Fibroblast of skin of left biceps (primary cell): ENCODE measurements around the gene ISCA2.
"Not testable (repeated sequence)": the region's sequence is repeated elsewhere in the genome, so short reads cannot be mapped to it uniquely, and the experiment has no call there.

ENCODE experiments used
- DNase-seq, 2 experiments: peaks; one replicate each; pipeline ENCODE4 v3.0.0-alpha.2; 2013; ENCODE audit warnings: low read depth in 2 of 2

ISCA2 gene, protein sequence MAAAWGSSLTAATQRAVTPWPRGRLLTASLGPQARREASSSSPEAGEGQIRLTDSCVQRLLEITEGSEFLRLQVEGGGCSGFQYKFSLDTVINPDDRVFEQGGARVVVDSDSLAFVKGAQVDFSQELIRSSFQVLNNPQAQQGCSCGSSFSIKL

DNA sequence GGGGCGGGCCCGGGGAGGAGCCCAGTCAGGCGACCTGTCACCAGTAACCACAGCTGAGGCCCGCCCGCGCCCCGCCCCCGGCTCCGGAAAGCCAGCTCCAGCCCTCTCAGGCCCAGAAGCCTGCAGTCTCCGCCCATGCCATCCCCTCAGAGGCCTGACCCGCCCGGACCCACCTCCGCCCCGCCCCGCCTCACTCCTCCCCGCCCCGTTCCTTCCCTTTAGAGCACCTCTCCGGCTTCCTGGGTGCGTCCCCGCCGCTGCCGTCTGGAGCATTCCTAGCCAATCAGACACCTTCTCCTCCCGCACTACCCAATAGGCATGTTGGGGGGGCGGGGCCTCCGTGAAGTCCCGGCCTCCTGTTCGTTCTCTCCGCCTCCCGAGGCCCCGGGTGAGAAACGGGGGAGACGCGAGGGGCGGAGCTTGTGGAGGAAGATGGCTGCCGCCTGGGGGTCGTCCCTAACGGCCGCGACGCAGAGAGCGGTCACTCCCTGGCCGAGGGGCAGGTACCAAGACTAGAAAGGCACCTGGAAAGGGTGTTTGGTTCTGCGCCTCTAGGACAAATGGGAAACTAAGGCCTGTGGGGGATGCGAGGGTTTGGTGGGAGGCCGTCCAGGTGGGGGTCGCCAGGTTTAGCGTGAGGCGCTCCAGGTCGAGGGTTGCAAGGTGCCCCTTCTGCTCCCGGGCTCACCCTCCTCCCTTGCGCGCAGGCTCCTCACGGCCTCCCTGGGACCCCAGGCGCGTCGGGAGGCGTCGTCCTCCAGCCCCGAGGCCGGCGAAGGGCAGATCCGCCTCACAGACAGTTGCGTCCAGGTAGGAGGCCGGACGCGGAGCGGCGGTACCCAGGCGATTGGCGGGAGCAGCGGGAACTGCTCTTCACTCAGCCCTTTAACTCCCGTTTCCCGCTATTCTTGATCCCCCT lies at the start of gene ISCA2:
Gene ISCA2 (plus strand): TSS at position 423 of the 919 bp plus-strand sequence. CDS start 10 bp downstream, at position 433.
- peak; percentile 98 for DNase-seq

DNA sequence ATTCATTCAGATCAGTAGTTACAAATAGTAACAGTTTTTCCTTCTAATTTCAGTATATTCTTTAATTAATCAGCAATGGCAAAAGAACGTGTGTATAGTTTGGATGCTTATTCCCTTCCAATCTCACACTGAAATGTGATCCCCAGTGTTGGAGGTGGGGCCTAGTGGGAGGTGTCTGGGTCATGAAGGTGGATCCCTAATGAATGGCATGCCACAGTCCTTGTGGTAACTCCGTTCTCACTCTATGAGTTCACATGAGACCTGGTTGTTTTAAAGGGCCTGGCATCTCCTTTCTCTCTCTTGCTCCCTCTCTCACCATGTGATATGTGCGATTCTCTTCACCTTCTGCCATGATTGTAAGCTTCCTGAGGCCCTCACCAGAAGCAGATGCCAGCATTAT lies 48.7 kb upstream of the ISCA2 start:
- no peak for DNase-seq

DNA sequence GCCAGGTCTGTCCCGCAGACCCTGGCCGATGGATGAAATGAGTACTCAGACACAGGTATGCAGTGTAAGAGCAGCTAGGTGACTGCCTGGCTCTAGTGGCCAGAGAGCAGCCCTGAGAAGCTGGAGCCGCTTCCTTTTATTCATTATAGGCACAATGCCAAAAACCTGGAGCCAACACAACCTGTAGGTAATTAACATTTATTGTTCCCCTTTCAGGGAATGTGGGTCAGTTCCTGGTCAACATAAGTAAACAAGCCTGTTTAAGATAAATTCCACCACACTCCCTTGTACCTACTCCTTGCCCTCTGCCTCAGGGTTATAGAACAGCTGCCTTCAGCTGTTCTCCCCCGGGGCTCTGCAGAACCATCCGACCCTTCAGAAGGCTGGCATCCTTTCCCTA lies 39.2 kb upstream of the ISCA2 start:
- not testable (repeated sequence) for DNase-seq

DNA sequence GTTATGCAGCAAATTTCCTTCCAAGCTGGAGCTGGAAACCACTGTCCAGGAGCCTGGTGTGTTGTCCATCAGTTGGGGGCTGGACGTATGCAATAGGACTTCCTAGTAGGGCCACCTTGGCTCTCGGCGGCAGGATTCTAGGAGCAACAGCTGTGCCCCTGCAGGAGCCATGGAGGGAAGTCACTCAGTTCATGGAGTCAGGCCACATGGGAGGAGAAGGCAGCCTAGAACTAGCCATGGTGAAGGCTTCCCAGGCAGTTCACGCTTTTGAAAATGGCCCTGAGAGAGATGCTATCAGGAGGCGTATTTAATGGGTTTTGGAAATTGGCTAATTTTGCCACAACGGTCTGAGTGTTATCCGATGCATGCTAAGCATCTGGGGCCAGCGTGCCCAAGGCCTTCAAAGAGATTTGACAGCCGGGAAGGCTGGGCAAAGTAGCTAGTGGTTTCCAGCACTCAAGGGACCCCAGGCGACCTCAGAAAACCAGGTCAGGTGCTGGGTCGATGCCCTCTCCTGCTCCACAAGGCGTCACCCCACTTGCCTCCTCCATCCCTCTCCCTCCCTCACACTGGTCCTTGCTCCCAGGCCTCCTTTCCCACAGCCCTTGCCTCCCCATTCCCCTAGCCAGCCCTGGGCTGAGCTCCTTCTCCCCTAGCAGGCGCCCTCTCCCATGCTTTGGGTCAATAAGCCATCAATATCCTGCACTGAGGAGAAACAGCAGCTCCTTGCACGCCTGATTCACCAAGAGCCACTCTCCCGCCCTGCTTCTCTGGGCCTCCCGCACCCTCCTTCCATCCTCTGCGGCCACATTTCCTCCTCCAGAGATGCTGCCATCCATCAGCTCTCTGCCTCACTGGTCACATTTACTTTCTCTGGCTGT lies 36.6 kb upstream of the ISCA2 start:
- DNase-seq, result no peak

DNA sequence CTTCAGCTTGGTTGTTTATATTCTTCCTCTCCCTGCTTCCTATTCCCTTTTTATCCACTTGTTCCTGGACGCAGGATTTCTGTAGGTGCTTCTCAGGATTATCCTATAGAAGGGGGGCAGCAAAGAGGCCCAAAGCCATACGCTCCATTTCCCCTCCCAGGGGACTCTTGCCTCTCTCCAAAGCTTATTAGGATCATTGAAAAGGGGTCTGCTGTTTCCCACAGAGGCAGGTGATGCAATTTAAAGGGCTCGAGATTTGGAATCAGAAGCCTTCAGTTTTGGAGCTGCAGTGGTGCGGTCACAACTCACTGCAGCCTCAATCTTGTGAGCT lies 36.0 kb upstream of the ISCA2 start:
- DNase-seq, result no peak

DNA sequence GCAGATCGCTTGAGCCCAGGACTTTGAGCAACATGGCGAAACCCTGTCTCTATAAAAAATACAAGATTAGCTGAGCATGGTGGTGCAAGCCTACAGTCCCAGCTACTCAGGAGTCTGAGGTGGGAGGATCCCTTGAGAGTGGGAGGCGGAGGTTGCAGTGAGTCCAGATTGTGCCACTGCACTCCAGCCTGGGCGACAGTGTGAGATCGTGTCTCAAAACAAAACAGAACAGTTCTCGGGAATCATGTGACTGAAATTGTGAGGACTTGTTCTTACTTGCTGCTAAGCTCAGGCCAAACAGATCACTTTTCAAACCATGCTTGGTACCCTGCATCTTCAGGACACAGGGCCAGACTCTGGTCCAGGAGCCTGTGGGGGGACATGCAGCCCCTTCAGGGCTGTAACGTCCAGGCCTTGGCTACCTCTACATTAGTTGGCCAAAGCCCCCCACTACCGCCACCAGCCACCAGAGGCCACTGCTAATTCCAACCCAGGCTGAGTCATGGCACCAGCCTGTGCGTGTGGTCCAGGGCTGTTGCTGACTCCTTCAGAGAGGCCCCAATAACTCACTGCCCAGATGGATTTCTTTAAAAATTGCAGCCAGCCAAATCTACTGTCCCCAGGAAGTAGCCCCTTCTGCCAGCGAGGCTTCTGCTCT lies 34.1 kb upstream of the ISCA2 start:
- no peak for DNase-seq

DNA sequence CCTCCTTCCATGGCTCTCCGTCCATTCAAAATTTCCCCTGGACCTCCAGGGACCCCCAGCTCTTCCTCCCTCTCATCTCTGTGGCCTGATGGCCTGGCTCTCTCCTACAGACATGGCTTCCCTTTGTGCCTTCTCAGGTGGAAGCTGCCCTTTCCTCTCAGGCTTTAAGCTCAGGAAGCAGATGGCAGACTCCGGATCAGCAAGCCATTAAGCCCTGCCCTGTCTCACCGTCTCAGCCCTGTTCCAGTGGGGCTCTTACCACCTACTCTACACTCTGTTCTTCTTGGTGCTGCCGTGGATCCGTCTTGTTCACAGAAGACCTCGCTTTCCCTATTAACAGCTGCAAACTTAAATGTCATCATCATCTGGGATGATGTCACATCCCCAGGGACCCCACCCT lies 33.6 kb upstream of the ISCA2 start:
- DNase-seq, result no peak

DNA sequence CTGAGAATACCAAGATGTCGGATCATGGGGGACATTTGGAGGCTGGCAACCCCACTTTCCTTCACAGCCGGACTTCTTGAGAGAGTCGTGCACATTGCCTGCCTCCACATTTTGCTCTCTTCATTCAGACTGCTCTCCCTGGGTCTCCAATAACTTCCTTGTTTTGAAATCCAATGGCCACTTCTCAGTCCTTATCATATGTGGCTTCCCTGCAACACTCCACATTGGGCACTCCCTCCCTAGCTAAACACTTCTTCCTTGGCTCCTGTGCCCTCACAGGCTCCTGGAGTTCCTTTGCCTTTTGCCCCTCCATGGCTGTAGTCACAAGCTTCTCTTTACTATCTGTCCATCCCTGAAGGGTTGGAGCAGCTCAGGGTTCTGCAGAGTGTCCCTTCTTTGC lies 30.6 kb upstream of the ISCA2 start:
- no peak for DNase-seq

DNA sequence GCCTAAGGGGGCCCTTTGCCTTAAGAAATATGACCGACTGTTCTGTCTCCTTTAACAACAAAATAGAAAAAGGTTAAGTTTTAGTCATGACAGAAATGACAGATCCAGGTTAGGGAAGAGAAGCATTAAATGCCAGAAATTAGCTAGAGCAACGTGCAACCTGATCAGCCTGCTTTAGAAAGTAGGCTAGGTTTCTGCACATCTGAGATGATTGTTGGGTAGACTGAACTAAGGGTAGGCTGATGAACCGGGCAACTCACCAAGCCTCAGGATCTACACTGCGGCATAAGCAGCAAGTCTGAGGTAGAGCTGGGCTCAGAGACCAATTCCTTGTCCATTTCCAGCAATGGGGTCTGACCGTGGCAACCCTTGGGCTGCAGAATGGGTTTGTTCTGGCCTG lies 29.9 kb upstream of the ISCA2 start:
- no peak for DNase-seq

DNA sequence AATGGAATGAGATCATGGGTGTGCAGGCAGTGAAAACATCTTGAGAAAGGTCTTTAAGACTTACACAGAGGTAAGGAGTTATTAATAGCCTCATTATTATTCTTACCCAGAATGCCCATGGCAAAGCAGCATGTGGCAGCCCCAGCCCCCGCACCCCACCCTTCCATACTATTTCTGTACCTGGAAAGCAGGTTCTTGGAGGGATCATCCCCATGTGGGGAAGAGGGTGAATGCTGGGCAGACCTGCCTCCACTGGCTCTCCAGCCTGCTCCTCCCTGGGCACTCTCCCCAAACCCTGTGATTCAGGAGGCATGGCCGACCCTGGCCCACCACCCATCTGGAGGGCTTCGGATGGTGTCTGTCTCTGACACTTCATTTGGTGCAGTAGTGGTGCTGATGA lies 28.8 kb upstream of the ISCA2 start:
- DNase-seq, result no peak

DNA sequence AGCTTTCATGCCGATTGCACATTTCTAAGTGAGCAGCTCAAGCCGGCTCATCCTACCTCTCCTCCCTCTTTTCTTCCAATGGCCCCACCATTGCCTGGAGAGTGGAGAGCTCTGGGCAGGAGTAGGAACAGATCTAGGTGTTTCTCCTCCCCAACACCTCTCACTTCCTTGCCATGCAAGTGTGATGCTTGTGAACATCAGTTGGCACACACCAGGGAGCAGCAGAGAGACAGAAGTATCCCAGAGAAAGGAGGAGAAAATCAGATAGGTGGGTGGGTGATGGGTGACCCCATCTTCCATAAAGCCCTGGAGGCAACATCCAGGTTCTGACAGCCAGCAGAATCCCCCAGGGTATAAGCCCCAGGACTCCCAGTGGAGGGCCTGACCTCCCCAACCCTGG lies 28.2 kb upstream of the ISCA2 start:
- no peak for DNase-seq

DNA sequence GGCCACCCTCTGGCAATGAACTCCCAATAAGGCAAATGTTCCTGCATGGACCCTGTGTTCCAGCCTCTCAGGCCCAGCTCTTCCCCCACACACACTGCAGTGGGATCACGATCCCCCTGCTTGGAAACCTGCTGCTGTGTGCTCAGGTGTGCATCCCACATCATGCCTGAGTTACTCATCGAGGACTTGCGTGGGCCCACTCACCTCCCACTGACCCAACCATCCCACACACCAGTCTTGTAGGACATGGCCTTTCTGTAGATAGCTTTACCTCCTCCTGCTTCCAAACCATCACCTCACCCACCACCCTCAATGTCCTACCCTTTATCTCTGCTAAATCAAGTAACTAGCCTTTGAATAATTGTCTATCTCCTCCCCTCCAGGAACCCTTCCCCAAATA lies 25.1 kb upstream of the ISCA2 start:
- no peak for DNase-seq

DNA sequence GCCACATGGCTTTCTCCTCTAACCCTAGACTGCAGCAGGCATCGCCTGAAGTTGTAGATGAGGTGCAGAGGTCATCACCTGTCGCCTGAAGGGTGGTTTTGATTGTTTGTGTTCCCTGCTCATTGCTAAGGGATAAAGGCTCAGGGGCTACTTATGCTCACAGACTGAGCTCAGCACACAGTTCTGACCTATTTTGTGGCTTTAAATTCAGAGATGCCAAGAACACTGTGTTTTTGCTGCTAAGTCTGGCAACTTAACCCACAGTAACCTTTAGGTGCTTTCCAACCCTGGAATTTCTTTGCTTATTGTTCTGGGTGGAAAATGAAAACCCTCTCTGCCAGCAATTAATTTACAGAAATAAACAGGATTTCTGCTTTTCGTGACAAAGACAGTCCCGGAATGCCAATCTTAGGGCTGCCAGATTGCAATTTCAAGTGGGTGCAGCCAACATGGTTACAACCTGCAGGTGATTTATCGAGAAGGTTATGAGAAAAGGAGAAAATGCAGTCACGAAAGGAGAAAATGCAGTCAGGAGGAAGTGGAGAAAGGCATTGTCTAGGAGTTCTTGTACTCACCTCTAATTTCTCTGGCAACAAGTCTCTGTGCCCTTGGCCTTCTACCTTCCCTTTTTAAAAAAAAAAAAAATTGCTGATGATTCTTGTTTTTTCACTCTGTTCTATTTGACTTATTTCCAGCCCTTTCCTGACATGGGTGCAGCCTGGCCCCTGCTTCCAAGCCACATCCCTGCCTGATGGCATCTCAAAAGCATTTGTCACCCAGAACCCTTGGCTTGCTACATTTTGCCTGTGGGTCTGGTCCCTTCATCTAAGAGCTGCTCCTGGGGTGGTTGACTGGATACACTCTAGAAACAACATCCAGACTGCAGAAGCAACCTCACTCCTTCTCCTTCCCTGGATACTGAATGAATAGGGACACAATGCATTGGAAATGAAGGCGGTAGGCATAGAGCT lies 23.7 kb upstream of the ISCA2 start:
- no peak for DNase-seq

DNA sequence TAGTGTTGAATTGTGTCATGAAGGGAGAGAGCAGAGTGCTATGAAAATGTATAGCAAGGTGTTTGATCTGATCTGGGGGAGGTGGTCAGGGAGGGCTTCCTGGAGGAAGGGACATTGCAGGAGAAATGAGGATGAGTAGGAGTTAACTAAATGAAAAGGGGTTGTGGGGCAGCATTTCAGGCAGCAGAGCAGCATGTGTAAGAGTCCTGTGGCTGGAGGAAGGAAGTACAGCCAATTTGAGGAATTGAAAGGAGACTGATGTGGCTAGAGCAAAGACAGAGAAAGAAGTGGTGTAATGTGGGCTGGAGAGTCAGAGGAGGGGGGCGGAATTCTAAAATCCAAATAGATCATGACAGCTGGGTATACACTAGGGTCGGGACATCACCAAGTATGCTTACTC lies 21.0 kb upstream of the ISCA2 start:
- no peak for DNase-seq

DNA sequence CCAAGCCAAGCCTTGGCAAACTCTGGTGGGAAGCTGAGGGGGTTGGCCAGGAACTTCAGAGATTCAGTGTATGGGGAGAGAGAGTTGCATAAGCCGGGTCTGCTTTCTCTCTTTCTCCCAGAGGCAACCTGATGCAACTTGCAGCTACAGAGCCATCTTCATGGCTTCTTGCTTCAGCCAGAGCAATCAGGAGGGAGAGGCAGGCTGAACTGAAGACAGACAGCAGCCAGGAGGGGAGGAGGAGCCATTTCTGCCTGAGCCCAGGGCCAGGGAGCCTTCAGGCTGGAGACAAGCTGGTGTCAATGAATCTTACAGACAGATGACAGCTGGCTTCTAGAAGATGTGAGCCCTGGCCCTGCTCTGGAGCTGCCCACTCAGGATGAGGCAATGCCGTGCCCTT lies 19.2 kb upstream of the ISCA2 start:
- DNase-seq, result no peak

DNA sequence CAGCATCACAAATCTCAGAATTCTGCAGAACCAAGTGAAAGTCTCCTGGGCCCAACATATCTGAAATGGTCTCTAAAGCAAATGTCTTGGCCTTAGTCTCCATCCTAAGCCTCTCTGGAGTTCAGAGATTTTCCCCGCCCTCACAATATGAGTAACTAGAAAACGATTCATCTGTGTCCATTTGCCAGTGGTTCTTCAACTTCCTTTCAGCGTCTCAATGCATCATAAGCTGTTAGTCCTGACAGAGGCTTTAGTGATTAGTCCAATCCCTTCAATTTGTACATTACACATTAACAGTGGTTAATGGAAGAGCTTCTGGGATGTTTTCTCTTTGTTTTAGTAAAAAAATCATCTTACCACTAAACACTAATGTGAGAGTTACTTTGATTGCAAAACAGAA lies 17.9 kb upstream of the ISCA2 start:
- peak in 1 of 2 experiments; percentile 39 for DNase-seq

DNA sequence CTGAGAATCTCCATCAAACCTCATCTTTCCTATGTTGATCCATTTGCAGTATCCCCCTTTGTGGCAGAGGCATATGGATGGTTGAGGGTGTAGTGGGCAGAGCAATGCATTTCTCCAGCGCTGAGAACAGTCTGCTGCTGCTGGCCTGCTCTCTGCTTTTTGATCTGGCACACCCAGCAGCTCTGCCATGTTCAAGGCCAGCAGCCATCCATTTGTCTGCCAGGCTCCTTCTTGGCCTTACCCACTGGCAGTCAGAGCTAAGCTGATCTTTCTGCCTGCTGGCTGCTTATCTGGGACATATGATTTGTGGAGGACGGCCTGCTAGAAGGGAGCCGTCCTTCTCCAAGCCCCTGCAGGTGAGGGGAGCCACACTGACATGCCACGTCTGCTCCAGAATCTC lies 17.5 kb upstream of the ISCA2 start:
- no peak for DNase-seq

DNA sequence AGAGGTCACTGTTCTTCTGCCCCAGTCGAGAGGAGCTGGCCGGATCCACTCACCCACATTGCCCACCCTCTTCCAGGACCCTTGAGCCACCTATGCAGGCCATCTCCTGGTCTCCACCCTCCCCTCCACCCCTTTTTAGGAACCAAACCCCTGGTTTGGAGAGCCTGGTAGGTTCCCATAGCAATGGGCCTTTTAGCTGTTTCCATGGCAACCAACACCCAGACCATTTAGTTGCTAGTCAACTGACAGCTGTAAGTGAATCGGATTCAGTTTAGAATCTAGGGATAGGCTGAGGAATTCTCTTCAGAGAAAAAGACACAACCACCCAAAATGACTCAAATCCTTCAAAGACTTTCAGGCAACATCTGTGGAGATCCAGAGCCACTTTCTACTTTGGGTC lies 17.0 kb upstream of the ISCA2 start:
- DNase-seq, result no peak

DNA sequence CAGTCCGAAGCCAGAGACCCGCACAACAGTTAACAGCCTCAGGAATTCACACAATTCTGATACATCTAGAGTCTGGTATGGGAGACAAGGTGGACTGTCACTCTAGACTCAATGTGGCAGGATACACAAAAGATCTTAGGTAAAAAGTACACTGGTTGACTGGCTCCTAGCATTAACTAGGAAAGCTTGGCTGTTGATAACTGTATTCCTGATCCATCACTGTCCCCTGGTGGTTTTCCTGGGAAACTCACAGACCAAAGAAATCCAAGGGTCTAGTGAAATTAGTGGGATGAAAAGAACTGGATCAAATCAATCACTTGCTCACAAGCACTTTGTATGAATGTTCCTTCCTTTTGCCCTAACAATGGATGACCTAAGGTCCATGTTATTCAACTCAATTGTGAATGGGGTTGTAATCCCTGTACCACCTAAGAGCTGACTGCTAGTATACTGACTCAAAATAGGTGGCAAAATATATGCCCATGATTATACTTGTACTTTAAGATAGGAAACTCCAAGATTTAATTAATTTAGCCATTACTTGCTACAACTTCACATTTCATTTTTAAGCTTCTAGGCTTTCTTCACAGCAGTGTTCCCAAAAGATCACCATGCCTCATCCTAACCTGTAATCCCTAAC lies 14.4 kb upstream of the ISCA2 start:
- no peak for DNase-seq

DNA sequence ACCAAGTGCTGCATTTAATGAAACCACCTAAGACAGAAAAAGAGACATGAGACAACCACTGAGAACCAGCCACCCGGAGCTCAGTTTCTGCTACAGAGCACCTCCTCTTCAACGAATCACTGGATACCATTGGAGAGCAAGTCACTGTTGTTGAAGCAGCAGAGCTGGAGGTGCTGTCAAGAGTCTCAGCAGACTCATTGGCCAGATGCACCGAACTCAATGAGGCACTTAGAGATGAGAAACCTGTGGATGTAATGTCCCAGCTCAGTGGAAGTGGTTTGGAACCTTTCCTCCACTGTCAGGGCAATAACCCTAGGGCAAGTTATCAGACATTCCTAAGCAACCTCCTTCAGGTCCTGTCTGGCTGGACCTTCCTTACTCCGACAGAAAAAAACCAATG lies 13.5 kb upstream of the ISCA2 start:
- no peak for DNase-seq
